SK-N-SH (cell line): ENCODE data around the gene RABL6.

Experiments
- ELF1 ChIP-seq: IDR thresholded peaks from 2 replicates; pipeline ENCODE4 v1.4.0; 2012
- EZH2phosphoT487 ChIP-seq: fragments of 200-600 bp; sonication (generic); IDR thresholded peaks from 2 replicates; pipeline ENCODE4 v1.6.1; 2017; ENCODE audit warnings: low read depth, mixed run types, mild to moderate bottlenecking, antibody characterized with exemption, moderate library complexity, borderline replicate concordance
- GABPA ChIP-seq: IDR thresholded peaks from 2 replicates; pipeline ENCODE4 v1.4.0; 2012; ENCODE audit warnings: low read depth, mild to moderate bottlenecking
- PBX3 ChIP-seq: IDR thresholded peaks from 2 replicates; pipeline ENCODE4; 2012
- POLR2AphosphoS5 ChIP-seq: IDR thresholded peaks from 2 replicates; pipeline ENCODE4 v1.6.1; 2012; ENCODE audit warnings: low read depth, low read length
- RAD21 ChIP-seq: IDR thresholded peaks from 2 replicates; pipeline ENCODE4 v1.6.1; 2012; ENCODE audit warnings: mild to moderate bottlenecking, low read length
- USF2 ChIP-seq: fragments of 150-350 bp; IDR thresholded peaks from 2 replicates; pipeline ENCODE4 v1.6.1; 2017; ENCODE audit warnings: antibody characterized with exemption, low read length, low read depth, borderline replicate concordance
- TF ChIP-seq, protein P1 (sequence below): fragments of 200-600 bp; sonication (generic); IDR thresholded peaks from 2 replicates; pipeline ENCODE4 v1.6.1; 2017; ENCODE audit warnings: antibody characterized with exemption, mild to moderate bottlenecking, moderate library complexity
- TF ChIP-seq, protein P2 (sequence below): IDR thresholded peaks from 2 replicates; pipeline ENCODE4 v1.4.0; 2012; ENCODE audit warnings: low read depth

- TF ChIP-seq, protein P1, sequence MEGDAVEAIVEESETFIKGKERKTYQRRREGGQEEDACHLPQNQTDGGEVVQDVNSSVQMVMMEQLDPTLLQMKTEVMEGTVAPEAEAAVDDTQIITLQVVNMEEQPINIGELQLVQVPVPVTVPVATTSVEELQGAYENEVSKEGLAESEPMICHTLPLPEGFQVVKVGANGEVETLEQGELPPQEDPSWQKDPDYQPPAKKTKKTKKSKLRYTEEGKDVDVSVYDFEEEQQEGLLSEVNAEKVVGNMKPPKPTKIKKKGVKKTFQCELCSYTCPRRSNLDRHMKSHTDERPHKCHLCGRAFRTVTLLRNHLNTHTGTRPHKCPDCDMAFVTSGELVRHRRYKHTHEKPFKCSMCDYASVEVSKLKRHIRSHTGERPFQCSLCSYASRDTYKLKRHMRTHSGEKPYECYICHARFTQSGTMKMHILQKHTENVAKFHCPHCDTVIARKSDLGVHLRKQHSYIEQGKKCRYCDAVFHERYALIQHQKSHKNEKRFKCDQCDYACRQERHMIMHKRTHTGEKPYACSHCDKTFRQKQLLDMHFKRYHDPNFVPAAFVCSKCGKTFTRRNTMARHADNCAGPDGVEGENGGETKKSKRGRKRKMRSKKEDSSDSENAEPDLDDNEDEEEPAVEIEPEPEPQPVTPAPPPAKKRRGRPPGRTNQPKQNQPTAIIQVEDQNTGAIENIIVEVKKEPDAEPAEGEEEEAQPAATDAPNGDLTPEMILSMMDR: no peak
- TF ChIP-seq USF2 (peak; percentile 32; the same call in 1 of the 2 replicates), EZH2phosphoT487 (no peak), ELF1 (no peak), POLR2AphosphoS5 (no peak), GABPA (no peak), PBX3 (no peak), RAD21 (no peak)
- TF ChIP-seq, protein P2, sequence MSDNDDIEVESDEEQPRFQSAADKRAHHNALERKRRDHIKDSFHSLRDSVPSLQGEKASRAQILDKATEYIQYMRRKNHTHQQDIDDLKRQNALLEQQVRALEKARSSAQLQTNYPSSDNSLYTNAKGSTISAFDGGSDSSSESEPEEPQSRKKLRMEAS: no peak
These were observed 34.2 kb upstream of the RABL6 start for GRCh38 chr9:136773386-136774044.
